Brain pericyte (primary cell): ENCODE measurements around the gene FGF18.

Experiments
- DNase-seq: peaks from one replicate; pipeline ENCODE4 v3.0.0-alpha.2; 2012; ENCODE audit warnings: low read depth, low spot score

FGF18 gene

GRCh38 chr5:171441246-171441791 lies 21.9 kb downstream of the FGF18 start:
- DNase-seq: no peak

GRCh38 chr5:171442287-171443042 lies 23.0 kb downstream of the FGF18 start:
- no peak for DNase-seq

- no peak for DNase-seq
These were observed 25.1 kb downstream of the FGF18 start for GRCh38 chr5:171444582-171444981.

- DNase-seq: peak; percentile 30
These were observed 26.4 kb downstream of the FGF18 start for GRCh38 chr5:171445644-171446516.

- DNase-seq: no peak
These were observed 27.8 kb downstream of the FGF18 start for GRCh38 chr5:171447226-171447625.

GRCh38 chr5:171449426-171449825 lies 30.0 kb downstream of the FGF18 start:
- no peak for DNase-seq

- peak; percentile 50 for DNase-seq
These were observed 31.2 kb downstream of the FGF18 start for GRCh38 chr5:171450423-171451331.

GRCh38 chr5:171451421-171451820 lies 32.0 kb downstream of the FGF18 start:
- no peak for DNase-seq

GRCh38 chr5:171453056-171453725 lies 33.7 kb downstream of the FGF18 start:
- no peak for DNase-seq

GRCh38 chr5:171453988-171454387 lies 34.5 kb downstream of the FGF18 start:
- no peak for DNase-seq

- DNase-seq: no peak
These were observed 35.1 kb downstream of the FGF18 start for GRCh38 chr5:171454549-171454948.

- no peak for DNase-seq
These were observed 36.1 kb downstream of the FGF18 start for GRCh38 chr5:171455522-171455921.

GRCh38 chr5:171457208-171457981 lies 37.9 kb downstream of the FGF18 start:
- DNase-seq: no peak

GRCh38 chr5:171459839-171460238 lies 40.4 kb downstream of the FGF18 start:
- DNase-seq: no peak

- no peak for DNase-seq
These were observed 42.9 kb downstream of the FGF18 start for GRCh38 chr5:171462136-171462927.

- no peak for DNase-seq
These were observed 43.7 kb downstream of the FGF18 start for GRCh38 chr5:171462928-171463861.

- DNase-seq: no peak
These were observed 44.4 kb downstream of the FGF18 start for GRCh38 chr5:171463862-171464229.

- DNase-seq: no peak
These were observed 45.4 kb downstream of the FGF18 start for GRCh38 chr5:171464829-171465228.
